Brain microvascular endothelial cell (primary cell): ENCODE results near the gene IPO8.

ENCODE experiments used
- DNase-seq: peaks from one replicate; pipeline ENCODE4 v3.0.0-alpha.2; 2020
- H3K27ac ChIP-seq: fragments of 250-450 bp; sonication (Bioruptor Pico); 2 replicates; pipeline ENCODE4 v1.5.1; 2020; ENCODE audit warnings: mild to moderate bottlenecking, moderate library complexity
- H3K27me3 ChIP-seq: fragments of 250-450 bp; sonication (Bioruptor Pico); replicated peaks from 2 replicates; pipeline ENCODE4 v1.5.1; 2020; ENCODE audit warnings: mild to moderate bottlenecking
- H3K36me3 ChIP-seq: fragments of 250-450 bp; sonication (Bioruptor Pico); replicated peaks from 2 replicates; pipeline ENCODE4 v1.5.1; 2020; ENCODE audit warnings: mild to moderate bottlenecking
- H3K4me3 ChIP-seq: 2 replicates; pipeline ENCODE4 v1.5.1; 2011; ENCODE audit warnings: low read depth, mild to moderate bottlenecking, control low read depth, low read length, moderate library complexity
- in situ Hi-C: cut with HindIII; loops from 2 replicates; pipeline ENCODE4 v1.10.0; 2017; ENCODE audit warnings: low sequenced_read_pairs, low pct_ligation_motif_present
- TF ChIP-seq, protein P1 (sequence below): IDR thresholded peaks from 2 replicates; pipeline ENCODE4 v1.5.1; 2011; ENCODE audit warnings: low read depth, mild to moderate bottlenecking, moderate library complexity, low read length, control low read depth, inconsistent platforms; ENCODE audit errors: missing control alignments

The IPO8 gene

DNA sequence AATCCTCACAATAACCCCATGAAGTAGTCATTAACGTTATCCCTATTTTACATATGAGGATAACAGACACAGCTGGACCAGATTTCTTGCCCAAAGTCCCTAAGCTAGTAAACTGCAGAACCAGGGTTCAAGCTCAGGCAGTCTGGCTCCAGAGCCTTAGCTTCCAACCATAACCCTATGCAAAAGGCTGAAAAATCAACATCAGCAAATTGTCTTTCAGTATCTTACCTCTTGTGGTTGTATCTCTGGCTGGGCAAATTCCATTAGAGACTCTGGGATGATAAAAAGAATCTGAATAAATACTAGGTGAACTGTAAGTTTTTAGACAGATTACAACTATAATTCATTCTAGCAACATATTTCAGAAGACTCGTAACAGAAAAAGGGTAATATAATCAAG is 34.3 kb upstream of the IPO8 start:
- H3K36me3 ChIP-seq, result peaks cover 27% of the 10 kb centered on the region
- TF ChIP-seq, protein P1, sequence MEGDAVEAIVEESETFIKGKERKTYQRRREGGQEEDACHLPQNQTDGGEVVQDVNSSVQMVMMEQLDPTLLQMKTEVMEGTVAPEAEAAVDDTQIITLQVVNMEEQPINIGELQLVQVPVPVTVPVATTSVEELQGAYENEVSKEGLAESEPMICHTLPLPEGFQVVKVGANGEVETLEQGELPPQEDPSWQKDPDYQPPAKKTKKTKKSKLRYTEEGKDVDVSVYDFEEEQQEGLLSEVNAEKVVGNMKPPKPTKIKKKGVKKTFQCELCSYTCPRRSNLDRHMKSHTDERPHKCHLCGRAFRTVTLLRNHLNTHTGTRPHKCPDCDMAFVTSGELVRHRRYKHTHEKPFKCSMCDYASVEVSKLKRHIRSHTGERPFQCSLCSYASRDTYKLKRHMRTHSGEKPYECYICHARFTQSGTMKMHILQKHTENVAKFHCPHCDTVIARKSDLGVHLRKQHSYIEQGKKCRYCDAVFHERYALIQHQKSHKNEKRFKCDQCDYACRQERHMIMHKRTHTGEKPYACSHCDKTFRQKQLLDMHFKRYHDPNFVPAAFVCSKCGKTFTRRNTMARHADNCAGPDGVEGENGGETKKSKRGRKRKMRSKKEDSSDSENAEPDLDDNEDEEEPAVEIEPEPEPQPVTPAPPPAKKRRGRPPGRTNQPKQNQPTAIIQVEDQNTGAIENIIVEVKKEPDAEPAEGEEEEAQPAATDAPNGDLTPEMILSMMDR, result no peak
- H3K27me3 ChIP-seq, result no peaks in the 10 kb centered on the region
- H3K4me3 ChIP-seq, result no peak overlapping the region
- no peak overlapping the region for H3K27ac ChIP-seq
- in situ Hi-C loops, result no loop called here
- DNase-seq, result no peak

GRCh38 chr12:30729547-30729946 is 33.9 kb upstream of the IPO8 start:
- Histone ChIP-seq H3K4me3 (no peak overlapping the region), H3K27ac (no peak overlapping the region), H3K27me3 (no peaks in the 10 kb centered on the region), H3K36me3 (peaks cover 23% of the 10 kb centered on the region)
- in situ Hi-C loops, result no loop called here
- TF ChIP-seq, protein P1, result no peak
- no peak for DNase-seq

- no peak for DNase-seq
- in situ Hi-C loops, result no loop called here
- Histone ChIP-seq H3K27ac (no peak overlapping the region), H3K4me3 (no peak overlapping the region), H3K36me3 (peaks cover 29% of the 10 kb centered on the region), H3K27me3 (no peaks in the 10 kb centered on the region)
- TF ChIP-seq, protein P1, result no peak
Observed at GRCh38 chr12:30726647-30727046, 31.0 kb upstream of the IPO8 start.

- peak; percentile 50 for DNase-seq
- TF ChIP-seq, protein P1, result peak; percentile 17
Observed at GRCh38 chr12:30725739-30726138, 30.1 kb upstream of the IPO8 start.

GRCh38 chr12:30719060-30719459 is 23.4 kb upstream of the IPO8 start:
- DNase-seq, result peak; percentile 34
- H3K4me3 ChIP-seq, result no peak overlapping the region
- peaks cover 49% of the 10 kb centered on the region for H3K36me3 ChIP-seq
- no peak overlapping the region for H3K27ac ChIP-seq
- H3K27me3 ChIP-seq, result no peaks in the 10 kb centered on the region
- TF ChIP-seq, protein P1, result no peak
- in situ Hi-C loops, result no loop called here

More at GRCh38 chr12:30725739-30726138, 30.1 kb upstream of the IPO8 start:
- Histone ChIP-seq H3K4me3 (no peak overlapping the region), H3K27ac (no peak overlapping the region), H3K36me3 (peaks cover 32% of the 10 kb centered on the region), H3K27me3 (no peaks in the 10 kb centered on the region)
- in situ Hi-C loops, result no loop called here

- no peak for DNase-seq
- peaks cover 27% of the 10 kb centered on the region for H3K36me3 ChIP-seq
- in situ Hi-C loops, result no loop called here
- no peaks in the 10 kb centered on the region for H3K27me3 ChIP-seq
- H3K27ac ChIP-seq, result no peak overlapping the region
- H3K4me3 ChIP-seq, result no peak overlapping the region
- TF ChIP-seq, protein P1, result no peak
Observed at GRCh38 chr12:30707613-30708342, 12.1 kb upstream of the IPO8 start.
